Peyer's patch (tissue), 4 donors: ENCODE results near the gene ZFP62. TPM values are rescaled to one million over a fixed set of nuclear protein-coding genes. Genes with fewer than 3 reads are reported as not detected.

ENCODE experiments used
- DNase-seq, 3 donors: peaks; one replicate each; pipeline ENCODE4 v3.0.0-alpha.2; 2017 to 2019
- H3K27ac ChIP-seq, 4 donors: fragments of 200-600 bp; sonication (generic); one replicate each; pipeline ENCODE4 v1.5.1; 2016 to 2019
- H3K27me3 ChIP-seq, 2 donors: fragments of 200-600 bp; sonication (generic); one replicate each; pipeline ENCODE4 v1.5.1; 2019
- H3K36me3 ChIP-seq, 3 donors: fragments of 200-600 bp; sonication (generic); one replicate each; pipeline ENCODE4 v1.5.1; 2016 to 2019
- H3K4me1 ChIP-seq, 4 donors: fragments of 200-600 bp; sonication (generic); one replicate each; pipeline ENCODE4 v1.5.1; 2016 to 2019
- H3K4me3 ChIP-seq, 4 donors: fragments of 200-600 bp; sonication (generic); 1 replicate in 3 of 4; 2 replicates in 1 of 4; pipeline ENCODE4 v1.5.1; 2016 to 2019; ENCODE audit warnings: mild to moderate bottlenecking in 1 of 4
- H3K9me3 ChIP-seq, 4 donors: fragments of 200-600 bp; sonication (generic); one replicate each; pipeline ENCODE4 v1.5.1; 2016 to 2019; ENCODE audit warnings: mild to moderate bottlenecking in 1 of 4
- CTCF ChIP-seq, 6 experiments: fragments of 450-650 bp in 4 of 6; fragments of 200-600 bp in 2 of 6; sonication (generic) in 1 of 6; IDR thresholded peaks; one replicate each; pipeline ENCODE4 v1.5.1; 2017 to 2019; ENCODE audit warnings: antibody characterized with exemption in 6 of 6, mild to moderate bottlenecking in 3 of 6, moderate library complexity in 1 of 6
- POLR2A ChIP-seq, 2 donors: fragments of 450-650 bp; IDR thresholded peaks; one replicate each; pipeline ENCODE4 v1.5.1; 2017; ENCODE audit warnings: antibody characterized with exemption in 2 of 2, mild to moderate bottlenecking in 2 of 2, moderate library complexity in 2 of 2
- total RNA-seq, 4 donors: library from RNA; depleted of rRNA; stranded (reverse); fragments of >200 nt; gene quantifications; one replicate each; pipeline ENCODE4 v1.1.0, GENCODE V29; 2016

ZFP62 gene
- total RNA-seq, 4 donors from 2014 or later, result 22.4 to 45.8 (median 36.4) TPM

DNA sequence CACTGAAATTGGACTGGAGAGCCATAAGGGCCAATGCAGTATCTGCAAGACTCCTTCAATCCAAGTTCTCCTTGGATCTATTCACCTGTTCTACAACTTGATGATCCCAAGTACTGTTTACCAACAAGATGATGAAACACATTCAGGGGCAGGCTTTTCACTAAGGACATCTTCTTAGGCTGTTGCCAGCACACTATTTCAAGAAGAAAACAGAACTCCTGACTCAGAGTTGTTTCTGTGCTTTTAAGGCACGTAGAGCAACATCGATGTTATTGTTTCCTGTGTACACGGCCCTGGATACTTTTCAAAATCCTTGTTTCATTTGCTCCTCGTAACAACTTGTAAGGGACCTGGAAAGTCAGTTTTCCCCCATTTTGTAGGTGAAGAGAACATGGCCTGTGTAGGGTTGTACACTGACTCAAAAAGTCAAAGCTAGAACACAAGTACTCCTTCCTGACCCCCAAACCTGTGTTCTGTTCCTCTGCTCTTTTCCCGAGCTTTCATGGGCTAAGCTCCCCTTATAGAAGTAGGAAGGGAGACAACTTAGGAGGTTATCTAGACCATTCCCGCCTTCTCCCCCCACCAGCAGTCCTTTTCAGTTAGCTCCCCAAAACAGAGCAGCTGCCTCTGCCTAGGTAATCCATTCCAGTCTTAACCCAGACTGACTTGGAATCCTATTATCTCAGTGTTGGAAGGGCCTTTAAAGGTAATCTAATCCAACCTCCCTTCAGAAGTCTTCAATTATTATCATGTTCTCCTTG, 53.2 kb downstream of the ZFP62 start:
- Histone ChIP-seq H3K27me3 (no peaks in the 10 kb centered on the region), H3K36me3 (no peaks in the 10 kb centered on the region), H3K9me3 (no peaks in the 10 kb centered on the region), H3K27ac (peak overlapping the region; percentile 92 to 99 (median 99)), H3K4me3 (peak overlapping the region in 3 of 4 donors; percentile 13 to 85 (median 75)), H3K4me1 (peaks cover 4 to 70% (median 49%) of the 10 kb centered on the region in 4 donors)
- peak in 1 of 3 donors; percentile 34 for DNase-seq
- TF ChIP-seq POLR2A (IDR thresholded peaks at IDR 0.05) (no peak), CTCF (IDR thresholded peaks at IDR 0.05) (no peak)

DNA sequence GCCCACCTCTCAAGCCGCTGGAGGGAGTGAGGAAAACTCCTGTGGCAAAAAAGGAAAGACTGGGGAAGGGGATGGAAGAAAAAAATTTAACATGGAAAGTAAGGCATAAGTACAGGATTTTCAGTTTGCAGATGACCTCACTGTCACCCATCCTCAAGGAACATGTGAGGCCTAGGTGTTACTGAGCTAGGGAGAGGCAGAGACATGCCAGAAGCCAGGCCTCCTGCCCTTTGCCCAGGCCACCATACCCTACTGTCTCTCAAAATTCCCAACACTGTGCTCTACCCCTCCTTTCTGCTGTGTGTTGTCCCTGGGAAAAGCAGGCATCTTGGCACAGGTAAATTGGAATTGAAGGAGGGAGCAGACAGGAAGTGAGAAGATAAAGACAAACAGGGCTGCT, 54.0 kb downstream of the ZFP62 start:
- no peaks in the 10 kb centered on the region for H3K9me3 ChIP-seq
- H3K4me3 ChIP-seq, result peak overlapping the region in 2 of 4 donors; percentile 75 to 85
- peak in 1 of 3 donors; percentile 45 for DNase-seq
- no peak for TF ChIP-seq CTCF (IDR thresholded peaks at IDR 0.05)
- no peak for TF ChIP-seq POLR2A (IDR thresholded peaks at IDR 0.05)
- H3K36me3 ChIP-seq, result no peaks in the 10 kb centered on the region
- H3K4me1 ChIP-seq, result peaks cover 4 to 70% (median 49%) of the 10 kb centered on the region in 4 donors
- H3K27me3 ChIP-seq, result no peaks in the 10 kb centered on the region
- peak overlapping the region; percentile 92 to 99 (median 99) for H3K27ac ChIP-seq

DNA sequence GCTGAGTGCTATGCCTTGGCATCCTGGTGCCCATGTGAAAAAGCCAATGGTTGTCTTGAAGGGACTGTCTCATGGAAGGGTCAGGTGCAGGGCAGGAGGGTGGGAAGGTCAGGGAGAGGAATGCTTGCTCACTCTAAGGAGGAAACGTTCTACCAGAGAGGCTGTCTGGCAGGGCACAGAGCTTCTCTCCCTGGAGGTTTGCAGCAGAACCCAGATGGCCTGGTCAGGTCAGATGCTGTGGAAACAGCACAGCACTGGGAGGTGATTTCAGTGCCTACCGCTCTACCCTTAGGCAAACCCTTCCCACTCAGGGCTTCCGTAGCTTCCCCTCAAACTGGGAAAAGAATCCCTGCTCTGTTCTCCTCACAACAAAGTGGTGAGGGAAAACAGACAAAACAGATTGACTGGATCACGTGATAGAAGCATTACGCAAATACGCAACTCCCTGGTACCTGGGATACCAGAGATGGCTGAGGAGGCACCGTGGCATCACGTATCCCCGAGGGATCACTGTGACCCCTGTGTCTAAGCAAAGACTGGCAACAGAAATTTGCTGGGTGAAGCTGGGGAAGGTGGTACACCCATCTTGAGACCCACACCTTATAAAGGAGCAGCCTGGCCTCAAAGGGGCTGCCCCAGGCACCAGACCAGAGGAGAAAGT, 54.6 kb downstream of the ZFP62 start:
- peak overlapping the region; percentile 92 to 99 (median 99) for H3K27ac ChIP-seq
- no peaks in the 10 kb centered on the region for H3K9me3 ChIP-seq
- H3K27me3 ChIP-seq, result no peaks in the 10 kb centered on the region
- no peak for TF ChIP-seq POLR2A (IDR thresholded peaks at IDR 0.05)
- TF ChIP-seq CTCF (IDR thresholded peaks at IDR 0.05), result no peak
- H3K4me3 ChIP-seq, result peak overlapping the region in 2 of 4 donors; percentile 75 to 85
- peaks cover 4 to 70% (median 50%) of the 10 kb centered on the region in 4 donors for H3K4me1 ChIP-seq
- peak in 1 of 3 donors; percentile 53 for DNase-seq
- no peaks in the 10 kb centered on the region for H3K36me3 ChIP-seq

DNA sequence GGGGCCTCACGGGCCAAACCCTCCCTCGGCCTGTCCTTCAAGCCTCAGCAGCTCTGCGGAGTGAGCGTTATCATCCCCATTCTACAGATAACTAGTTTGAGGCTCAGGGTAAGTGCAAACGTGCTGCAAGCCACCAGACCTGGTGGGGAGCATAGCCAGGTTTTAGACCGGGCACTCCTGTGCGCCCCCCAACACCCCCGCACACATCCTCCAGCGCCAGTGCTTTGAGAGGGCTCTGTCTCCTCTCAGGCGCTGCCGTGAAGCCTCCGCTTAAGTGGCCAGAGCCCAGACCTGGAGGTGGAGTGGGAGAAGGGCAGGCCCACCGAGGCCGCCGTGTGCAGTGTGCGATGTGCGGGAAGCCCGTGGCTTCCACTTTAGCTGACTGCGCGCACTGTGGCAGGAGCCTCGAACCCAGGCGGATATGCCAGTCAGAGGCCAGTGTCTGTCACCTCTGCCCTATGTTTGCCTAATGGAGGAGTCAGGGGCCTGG, 56.9 kb downstream of the ZFP62 start:
- peaks cover 11 to 85% (median 61%) of the 10 kb centered on the region in 4 donors for H3K4me1 ChIP-seq
- peak overlapping the region; percentile 73 to 97 (median 90) for H3K4me3 ChIP-seq
- H3K27ac ChIP-seq, result peak overlapping the region; percentile 96 to 99 (median 98)
- no peak for TF ChIP-seq POLR2A (IDR thresholded peaks at IDR 0.05)
- no peak for TF ChIP-seq CTCF (IDR thresholded peaks at IDR 0.05)
- H3K27me3 ChIP-seq, result no peaks in the 10 kb centered on the region
- DNase-seq, result peak in 2 of 3 donors; percentile 25 to 47
- no peaks in the 10 kb centered on the region for H3K36me3 ChIP-seq
- H3K9me3 ChIP-seq, result no peaks in the 10 kb centered on the region

DNA sequence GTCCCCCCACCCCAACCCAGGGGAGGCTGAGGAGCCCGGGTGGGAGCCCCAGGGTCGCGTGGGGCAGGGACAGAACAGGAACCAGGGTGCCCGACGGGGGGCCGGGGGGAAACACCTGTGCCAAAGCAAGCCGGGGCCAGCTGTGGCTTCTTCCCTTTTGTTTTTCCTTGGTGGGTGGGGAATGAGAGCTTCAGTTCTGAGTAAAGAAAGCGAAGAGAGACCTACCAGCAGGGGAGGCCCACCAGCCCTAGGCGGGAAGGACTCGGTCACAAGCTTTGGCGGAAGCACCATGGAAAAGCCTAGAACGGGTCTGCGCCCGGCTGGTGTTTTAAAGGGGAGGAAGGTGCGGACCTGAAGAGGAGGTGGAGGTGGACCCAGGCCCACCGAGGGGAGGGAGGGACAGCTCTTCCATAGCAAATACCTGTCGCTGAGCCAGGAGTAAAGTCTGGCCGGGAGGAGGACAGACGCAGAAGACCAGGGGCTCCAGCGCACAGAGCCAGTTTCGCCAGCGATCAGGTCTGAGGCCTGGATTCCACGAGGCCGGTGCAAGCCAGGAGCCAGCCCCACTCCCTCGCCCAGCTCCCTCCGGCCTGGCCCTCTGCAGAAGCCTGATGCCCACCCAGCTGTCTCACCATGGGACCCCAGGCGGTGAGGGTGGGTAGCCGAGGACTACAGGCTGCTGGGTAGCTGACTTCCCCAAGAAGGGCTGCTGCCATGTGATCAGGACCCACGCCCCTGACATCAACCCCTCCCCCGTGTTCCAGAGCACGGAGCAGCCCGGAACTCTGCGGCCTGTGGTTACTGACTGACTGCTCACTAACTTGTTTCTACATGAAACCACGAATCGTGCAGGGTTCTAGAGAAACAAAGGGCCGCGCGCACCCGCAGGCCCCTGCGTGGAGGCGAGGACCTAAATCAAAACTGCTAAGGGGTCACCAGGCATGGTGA, 57.6 kb downstream of the ZFP62 start:
- Histone ChIP-seq H3K27me3 (no peaks in the 10 kb centered on the region), H3K4me3 (peak overlapping the region; percentile 73 to 97 (median 90)), H3K4me1 (peaks cover 11 to 85% (median 62%) of the 10 kb centered on the region in 4 donors), H3K27ac (peak overlapping the region; percentile 96 to 99 (median 98)), H3K9me3 (no peaks in the 10 kb centered on the region), H3K36me3 (no peaks in the 10 kb centered on the region)
- peak in 1 of 2 donors; percentile 38 for TF ChIP-seq POLR2A (IDR thresholded peaks at IDR 0.05)
- TF ChIP-seq CTCF (IDR thresholded peaks at IDR 0.05), result no peak
- peak; percentile 71 to 97 (median 96) for DNase-seq
